ENCODE data around the gene HP.

Gene HP

GRCh38 chr16:72022127-72022526 lies 32.2 kb upstream of the HP start:
- H3K4me1 ChIP-seq (ENCODE audit: control insufficient read depth in 1 of 2, insufficient read depth in 2 of 2, low read length in 2 of 2): no peaks in the 10 kb centered on the region
- H3K4me3 ChIP-seq (ENCODE audit: low read depth in 1 of 2, low read length in 2 of 2): no peak overlapping the region
- H3K36me3 ChIP-seq (ENCODE audit: control insufficient read depth in 1 of 2, insufficient read depth in 2 of 2, low read length in 2 of 2): peaks cover 17 to 59% of the 10 kb centered on the region in 2 donors
- no peak overlapping the region for H3K27ac ChIP-seq (ENCODE audit: low read length)
- no peaks in the 10 kb centered on the region for H3K9me3 ChIP-seq (ENCODE audit: control insufficient read depth in 1 of 2, low read length in 2 of 2)
- no peaks in the 10 kb centered on the region for H3K27me3 ChIP-seq (ENCODE audit: low read depth, low read length)

- Histone ChIP-seq H3K4me1 (ENCODE audit: control insufficient read depth in 1 of 2, insufficient read depth in 2 of 2, low read length in 2 of 2) (no peaks in the 10 kb centered on the region), H3K27me3 (ENCODE audit: low read depth, low read length) (no peaks in the 10 kb centered on the region), H3K27ac (ENCODE audit: low read length) (no peak overlapping the region), H3K4me3 (ENCODE audit: low read depth in 1 of 2, low read length in 2 of 2) (no peak overlapping the region), H3K9me3 (ENCODE audit: control insufficient read depth in 1 of 2, low read length in 2 of 2) (no peaks in the 10 kb centered on the region), H3K36me3 (ENCODE audit: control insufficient read depth in 1 of 2, insufficient read depth in 2 of 2, low read length in 2 of 2) (peaks cover 7 to 65% of the 10 kb centered on the region in 2 donors)
Observed at GRCh38 chr16:72023962-72024361, 30.3 kb upstream of the HP start.

GRCh38 chr16:72024862-72025382 lies 29.4 kb upstream of the HP start:
- no peaks in the 10 kb centered on the region for H3K9me3 ChIP-seq (ENCODE audit: control insufficient read depth in 1 of 2, low read length in 2 of 2)
- H3K27ac ChIP-seq (ENCODE audit: low read length): no peak overlapping the region
- H3K36me3 ChIP-seq (ENCODE audit: control insufficient read depth in 1 of 2, insufficient read depth in 2 of 2, low read length in 2 of 2): peaks cover 0 to 65% of the 10 kb centered on the region in 2 donors
- H3K4me1 ChIP-seq (ENCODE audit: control insufficient read depth in 1 of 2, insufficient read depth in 2 of 2, low read length in 2 of 2): no peaks in the 10 kb centered on the region
- no peak overlapping the region for H3K4me3 ChIP-seq (ENCODE audit: low read depth in 1 of 2, low read length in 2 of 2)
- no peaks in the 10 kb centered on the region for H3K27me3 ChIP-seq (ENCODE audit: low read depth, low read length)

- no peaks in the 10 kb centered on the region for H3K4me1 ChIP-seq (ENCODE audit: control insufficient read depth in 1 of 2, insufficient read depth in 2 of 2, low read length in 2 of 2)
- H3K27me3 ChIP-seq (ENCODE audit: low read depth, low read length): no peaks in the 10 kb centered on the region
- no peaks in the 10 kb centered on the region for H3K9me3 ChIP-seq (ENCODE audit: control insufficient read depth in 1 of 2, low read length in 2 of 2)
- H3K27ac ChIP-seq (ENCODE audit: low read length): no peak overlapping the region
- no peak overlapping the region for H3K4me3 ChIP-seq (ENCODE audit: low read depth in 1 of 2, low read length in 2 of 2)
- peaks cover 0 to 63% of the 10 kb centered on the region in 2 donors for H3K36me3 ChIP-seq (ENCODE audit: control insufficient read depth in 1 of 2, insufficient read depth in 2 of 2, low read length in 2 of 2)
Observed at GRCh38 chr16:72025404-72026114, 28.7 kb upstream of the HP start.

DNA sequence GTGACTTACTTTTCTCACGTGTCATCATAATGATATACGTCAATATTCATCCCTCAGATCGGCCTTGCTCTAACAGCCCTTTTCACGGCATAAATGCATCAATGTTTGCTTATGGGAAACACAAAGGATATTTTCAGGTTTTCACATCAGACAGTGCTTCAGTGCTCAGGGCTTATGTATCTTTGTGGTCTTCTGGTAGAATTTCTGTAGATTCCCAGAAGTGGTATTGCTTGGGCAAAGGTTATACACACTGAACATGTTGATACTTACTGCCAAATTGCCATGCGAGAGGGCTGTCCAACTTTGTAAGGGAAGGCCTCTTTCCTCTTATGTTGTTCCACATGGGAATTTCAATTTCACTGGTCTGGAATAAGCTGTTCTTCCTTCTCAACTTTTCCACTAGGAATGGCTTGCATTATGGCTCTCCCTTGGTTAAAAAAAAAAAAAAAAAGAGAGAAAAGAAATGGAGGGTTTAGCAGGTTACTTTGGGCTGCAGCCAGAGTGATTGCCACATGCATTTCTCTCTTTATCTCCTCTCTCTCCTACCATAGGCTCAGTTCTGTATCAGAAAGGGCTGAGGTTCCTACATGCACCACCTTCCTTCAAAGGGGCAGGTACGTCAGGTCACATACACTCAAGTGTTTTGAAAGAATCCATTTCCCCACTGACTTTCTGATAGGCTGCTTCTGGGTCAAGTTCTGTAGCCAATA lies 26.5 kb upstream of the HP start:
- Histone ChIP-seq H3K27me3 (ENCODE audit: low read depth, low read length) (no peaks in the 10 kb centered on the region), H3K27ac (ENCODE audit: low read length) (no peak overlapping the region), H3K9me3 (ENCODE audit: control insufficient read depth in 1 of 2, low read length in 2 of 2) (no peaks in the 10 kb centered on the region), H3K4me3 (ENCODE audit: low read depth in 1 of 2, low read length in 2 of 2) (no peak overlapping the region), H3K36me3 (ENCODE audit: control insufficient read depth in 1 of 2, insufficient read depth in 2 of 2, low read length in 2 of 2) (peaks cover 0 to 42% of the 10 kb centered on the region in 2 donors), H3K4me1 (ENCODE audit: control insufficient read depth in 1 of 2, insufficient read depth in 2 of 2, low read length in 2 of 2) (no peaks in the 10 kb centered on the region)

GRCh38 chr16:72029567-72030271 lies 24.6 kb upstream of the HP start:
- Histone ChIP-seq H3K9me3 (ENCODE audit: control insufficient read depth in 1 of 2, low read length in 2 of 2) (no peaks in the 10 kb centered on the region), H3K27ac (ENCODE audit: low read length) (no peak overlapping the region), H3K4me1 (ENCODE audit: control insufficient read depth in 1 of 2, insufficient read depth in 2 of 2, low read length in 2 of 2) (no peaks in the 10 kb centered on the region), H3K4me3 (ENCODE audit: low read depth in 1 of 2, low read length in 2 of 2) (no peak overlapping the region), H3K27me3 (ENCODE audit: low read depth, low read length) (no peaks in the 10 kb centered on the region), H3K36me3 (ENCODE audit: control insufficient read depth in 1 of 2, insufficient read depth in 2 of 2, low read length in 2 of 2) (peaks cover 0 to 27% of the 10 kb centered on the region in 2 donors)

DNA sequence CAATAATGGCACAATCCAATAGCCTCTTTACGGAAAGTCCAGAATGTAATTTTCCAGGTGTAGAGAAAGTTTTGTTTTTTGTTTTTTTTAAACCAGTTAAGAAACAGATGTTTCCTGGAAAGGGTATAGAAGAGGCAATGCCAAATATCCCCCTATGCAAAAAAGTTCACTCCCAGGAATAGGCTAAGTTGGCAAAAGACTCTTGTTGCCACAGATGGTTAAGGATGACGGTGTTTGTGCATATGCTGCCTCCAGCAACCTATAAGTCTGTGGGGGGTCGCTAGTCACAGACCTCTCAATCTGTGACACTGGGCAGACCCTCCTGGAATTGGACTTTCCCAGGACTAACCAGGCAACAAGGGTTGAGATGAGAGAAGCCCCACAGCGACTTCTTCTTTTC lies 20.9 kb upstream of the HP start:
- no peak overlapping the region for H3K27ac ChIP-seq (ENCODE audit: low read length)
- no peaks in the 10 kb centered on the region for H3K4me1 ChIP-seq (ENCODE audit: control insufficient read depth in 1 of 2, insufficient read depth in 2 of 2, low read length in 2 of 2)
- H3K27me3 ChIP-seq (ENCODE audit: low read depth, low read length): no peaks in the 10 kb centered on the region
- peaks cover 0 to 2% of the 10 kb centered on the region in 2 donors for H3K36me3 ChIP-seq (ENCODE audit: control insufficient read depth in 1 of 2, insufficient read depth in 2 of 2, low read length in 2 of 2)
- H3K4me3 ChIP-seq (ENCODE audit: low read depth in 1 of 2, low read length in 2 of 2): no peak overlapping the region
- H3K9me3 ChIP-seq (ENCODE audit: control insufficient read depth in 1 of 2, low read length in 2 of 2): no peaks in the 10 kb centered on the region

DNA sequence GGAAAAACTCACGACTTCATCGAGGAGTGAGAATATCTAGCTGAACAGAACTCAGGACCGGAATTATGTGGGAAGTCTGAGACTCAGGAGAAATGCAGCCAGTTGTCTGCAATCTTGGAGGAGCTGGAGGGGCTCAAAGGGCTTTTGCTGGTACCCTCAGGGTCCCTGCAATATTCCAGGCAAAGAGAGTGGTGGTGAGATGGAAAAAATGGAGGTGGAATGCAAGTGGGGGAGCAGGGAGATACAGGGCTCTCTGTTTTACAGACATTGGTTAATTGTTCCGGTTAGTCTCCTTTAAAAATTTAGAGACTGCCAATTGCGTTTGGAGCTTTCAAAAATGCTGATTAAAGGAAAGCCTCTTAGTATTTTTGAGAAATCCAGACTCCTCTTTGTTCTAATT lies 18.2 kb upstream of the HP start:
- Histone ChIP-seq H3K27me3 (ENCODE audit: low read depth, low read length) (no peaks in the 10 kb centered on the region), H3K9me3 (ENCODE audit: control insufficient read depth in 1 of 2, low read length in 2 of 2) (no peaks in the 10 kb centered on the region), H3K4me3 (ENCODE audit: low read depth in 1 of 2, low read length in 2 of 2) (no peak overlapping the region), H3K4me1 (ENCODE audit: control insufficient read depth in 1 of 2, insufficient read depth in 2 of 2, low read length in 2 of 2) (no peaks in the 10 kb centered on the region), H3K27ac (ENCODE audit: low read length) (no peak overlapping the region), H3K36me3 (ENCODE audit: control insufficient read depth in 1 of 2, insufficient read depth in 2 of 2, low read length in 2 of 2) (peaks cover 0 to 4% of the 10 kb centered on the region in 2 donors)

- peaks cover 0 to 33% of the 10 kb centered on the region in 2 donors for H3K36me3 ChIP-seq (ENCODE audit: control insufficient read depth in 1 of 2, insufficient read depth in 2 of 2, low read length in 2 of 2)
Observed at GRCh38 chr16:72042157-72042660, 12.1 kb upstream of the HP start.

DNA sequence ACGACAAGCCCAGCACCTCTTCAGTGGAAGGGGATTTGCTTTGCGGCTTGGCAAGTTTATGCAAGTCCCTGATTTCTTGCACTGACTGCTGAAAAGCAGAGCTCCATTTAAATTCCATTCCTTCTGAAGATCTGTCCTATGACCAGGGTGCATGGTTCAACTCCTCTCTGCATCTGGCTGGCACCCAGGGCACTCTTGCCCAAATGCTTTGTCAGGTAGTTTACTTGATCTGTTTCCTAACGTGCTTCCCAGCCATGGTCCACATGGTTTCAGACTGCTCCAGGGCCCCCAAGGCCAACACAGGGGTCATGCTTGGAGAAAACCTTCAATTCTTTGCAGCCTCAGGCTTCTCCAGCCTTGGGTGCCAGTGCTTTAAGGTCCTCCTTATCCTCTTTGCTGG lies 11.2 kb upstream of the HP start:
- Histone ChIP-seq H3K4me3 (ENCODE audit: low read depth in 1 of 2, low read length in 2 of 2) (no peak overlapping the region), H3K9me3 (ENCODE audit: control insufficient read depth in 1 of 2, low read length in 2 of 2) (no peaks in the 10 kb centered on the region), H3K4me1 (ENCODE audit: control insufficient read depth in 1 of 2, insufficient read depth in 2 of 2, low read length in 2 of 2) (no peaks in the 10 kb centered on the region), H3K36me3 (ENCODE audit: control insufficient read depth in 1 of 2, insufficient read depth in 2 of 2, low read length in 2 of 2) (peaks cover 0 to 33% of the 10 kb centered on the region in 2 donors), H3K27me3 (ENCODE audit: low read depth, low read length) (no peaks in the 10 kb centered on the region), H3K27ac (ENCODE audit: low read length) (no peak overlapping the region)

More at GRCh38 chr16:72042157-72042660, 12.1 kb upstream of the HP start:
- no peaks in the 10 kb centered on the region for H3K9me3 ChIP-seq (ENCODE audit: control insufficient read depth in 1 of 2, low read length in 2 of 2)
- H3K4me1 ChIP-seq (ENCODE audit: control insufficient read depth in 1 of 2, insufficient read depth in 2 of 2, low read length in 2 of 2): no peaks in the 10 kb centered on the region
- H3K27ac ChIP-seq (ENCODE audit: low read length): no peak overlapping the region
- H3K4me3 ChIP-seq (ENCODE audit: low read depth in 1 of 2, low read length in 2 of 2): no peak overlapping the region
- H3K27me3 ChIP-seq (ENCODE audit: low read depth, low read length): no peaks in the 10 kb centered on the region

GRCh38 chr16:72043539-72043938 lies 10.8 kb upstream of the HP start:
- H3K27ac ChIP-seq (ENCODE audit: low read length): no peak overlapping the region
- H3K4me1 ChIP-seq (ENCODE audit: control insufficient read depth in 1 of 2, insufficient read depth in 2 of 2, low read length in 2 of 2): no peaks in the 10 kb centered on the region
- peaks cover 0 to 33% of the 10 kb centered on the region in 2 donors for H3K36me3 ChIP-seq (ENCODE audit: control insufficient read depth in 1 of 2, insufficient read depth in 2 of 2, low read length in 2 of 2)
- no peaks in the 10 kb centered on the region for H3K9me3 ChIP-seq (ENCODE audit: control insufficient read depth in 1 of 2, low read length in 2 of 2)
- H3K27me3 ChIP-seq (ENCODE audit: low read depth, low read length): no peaks in the 10 kb centered on the region
- no peak overlapping the region for H3K4me3 ChIP-seq (ENCODE audit: low read depth in 1 of 2, low read length in 2 of 2)
